Esophagus muscularis mucosa (tissue), 3 donors: ENCODE measurements around the gene ITGA7.
A peak's percentile ranks its signal among the peaks of the same experiment; 100 is the strongest.

Source experiments
- CTCF ChIP-seq, 3 experiments: fragments of 200-600 bp in 2 of 3; fragments of 450-650 bp in 1 of 3; sonication (generic) in 2 of 3; IDR thresholded peaks; one replicate each; pipeline ENCODE4 v1.5.1; 2017 to 2019; ENCODE audit warnings: antibody characterized with exemption in 3 of 3, mild to moderate bottlenecking in 2 of 3, moderate library complexity in 1 of 3
- POLR2A ChIP-seq: fragments of 450-650 bp; IDR thresholded peaks from one replicate; pipeline ENCODE4 v1.6.1; 2017; ENCODE audit warnings: antibody characterized with exemption, moderate library complexity, mild to moderate bottlenecking, low read depth
- POLR2AphosphoS5 ChIP-seq, 2 donors: sonication (generic); formaldehyde crosslinking; IDR thresholded peaks; one replicate each; pipeline ENCODE4 v1.6.1; 2017; ENCODE audit warnings: antibody characterized with exemption in 2 of 2

- TF ChIP-seq CTCF (IDR thresholded peaks at IDR 0.05): no peak
- TF ChIP-seq POLR2A: peak; percentile 33
- TF ChIP-seq POLR2AphosphoS5 (IDR thresholded peaks at IDR 0.05): peak; percentile 90 to 93
These were observed 12.4 kb upstream of the ITGA7 start, which contains the start of gene RDH5 for GRCh38 chr12:55720071-55720564.
